ENCODE measurements around the gene SPNS2. TPM values are rescaled to one million over a fixed set of nuclear protein-coding genes. Genes with fewer than 3 reads are reported as not detected.

SPNS2 gene
- total RNA-seq, 1 experiment from 2014 or later, result 0.33 TPM

DNA sequence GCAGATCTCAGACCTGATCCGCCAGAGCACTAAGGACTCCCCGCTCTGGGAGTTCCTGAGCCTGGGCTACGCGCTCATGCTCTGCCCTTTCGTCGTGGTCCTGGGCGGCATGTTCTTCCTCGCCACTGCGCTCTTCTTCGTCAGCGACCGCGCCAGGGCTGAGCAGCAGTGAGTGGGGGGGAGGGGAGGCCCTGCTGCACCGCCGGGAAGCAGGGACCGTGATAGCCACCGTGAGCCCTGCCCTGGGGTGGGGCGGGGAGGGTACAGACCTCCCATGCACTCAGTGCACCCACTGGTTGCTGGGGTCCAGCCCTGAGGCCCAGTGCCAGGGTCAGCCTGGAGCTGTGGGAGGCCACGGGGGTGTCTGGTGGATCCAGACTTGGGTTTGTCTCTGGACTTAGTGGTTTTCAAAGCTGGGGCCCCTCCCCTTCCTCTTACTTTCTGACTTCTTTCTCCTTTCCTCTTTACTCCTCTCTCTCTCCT is 37.6 kb downstream of the SPNS2 start:
- no peaks in the 10 kb centered on the region for H3K79me2 ChIP-seq (ENCODE audit: insufficient read depth, low read length)
- H2BK15ac ChIP-seq (ENCODE audit: low read depth, low read length), result no peak overlapping the region
- H2BK20ac ChIP-seq (ENCODE audit: low read depth, low read length, poor library complexity, severe bottlenecking), result no peak overlapping the region
- H3K14ac ChIP-seq (ENCODE audit: insufficient read depth, low read length), result no peak overlapping the region
- no peaks in the 10 kb centered on the region for H3K79me1 ChIP-seq (ENCODE audit: insufficient read depth, low read depth, low read length, poor library complexity, severe bottlenecking)
- H3K4me1 ChIP-seq (ENCODE audit: insufficient read depth, low read length), result no peaks in the 10 kb centered on the region; the same call in 1 of the 2 replicates
- H3K18ac ChIP-seq (ENCODE audit: insufficient read length, low read depth, low read length), result no peak overlapping the region
- peak; percentile 72 for DNase-seq
- peaks cover 3% of the 10 kb centered on the region; the same call in 1 of the 2 replicates for H3K27me3 ChIP-seq (ENCODE audit: insufficient read depth, low read length)
- Mint-ChIP-seq H3K27ac (no peak overlapping the region; a peak in 1 of 7 replicates), H3K36me3 (ENCODE audit: insufficient read depth in 1 of 3, low read depth in 3 of 3) (peaks cover 7 to 42% (median 17%) of the 10 kb centered on the region in 3 experiments; a peak in 6 of 7 replicates), H3K4me3 (peak overlapping the region; percentile 10 to 59; a peak in 2 of 5 replicates), H3K9me3 (no peaks in the 10 kb centered on the region), H3K4me1 (peaks cover 19 to 20% of the 10 kb centered on the region in 2 experiments), H3K27me3 (ENCODE audit: low read depth) (peaks cover 39% of the 10 kb centered on the region)
- WGBS (ENCODE audit: extremely low coverage, insufficient read length, low lambda C conversion rate), result no CpG with 5 or more reads among the region's 19 CpGs
- H3K4ac ChIP-seq (ENCODE audit: low read depth, low read length), result no peak overlapping the region
- H2AFZ ChIP-seq (ENCODE audit: low read length), result no peak overlapping the region
- H4K20me1 ChIP-seq (ENCODE audit: control insufficient read depth, insufficient read depth, insufficient read length), result peaks cover 5% of the 10 kb centered on the region
- H2AK5ac ChIP-seq (ENCODE audit: insufficient read length, low read length), result no peak overlapping the region
- no peak overlapping the region for H2BK12ac ChIP-seq (ENCODE audit: insufficient read length, low read depth, low read length)
- H4K5ac ChIP-seq (ENCODE audit: insufficient read length, low read depth, low read length), result no peak overlapping the region
- no peak overlapping the region for H4K8ac ChIP-seq (replicated peaks; ENCODE audit: insufficient read length, low read depth, low read length)
- H3K23ac ChIP-seq (ENCODE audit: insufficient read length, low read depth, low read length), result no peak overlapping the region
- H3K9me3 ChIP-seq (ENCODE audit: control insufficient read depth, low read depth, low read length), result no peaks in the 10 kb centered on the region
- no peak overlapping the region for H3K27ac ChIP-seq (ENCODE audit: insufficient read length, low read depth, low read length)
- TF ChIP-seq, protein P1, sequence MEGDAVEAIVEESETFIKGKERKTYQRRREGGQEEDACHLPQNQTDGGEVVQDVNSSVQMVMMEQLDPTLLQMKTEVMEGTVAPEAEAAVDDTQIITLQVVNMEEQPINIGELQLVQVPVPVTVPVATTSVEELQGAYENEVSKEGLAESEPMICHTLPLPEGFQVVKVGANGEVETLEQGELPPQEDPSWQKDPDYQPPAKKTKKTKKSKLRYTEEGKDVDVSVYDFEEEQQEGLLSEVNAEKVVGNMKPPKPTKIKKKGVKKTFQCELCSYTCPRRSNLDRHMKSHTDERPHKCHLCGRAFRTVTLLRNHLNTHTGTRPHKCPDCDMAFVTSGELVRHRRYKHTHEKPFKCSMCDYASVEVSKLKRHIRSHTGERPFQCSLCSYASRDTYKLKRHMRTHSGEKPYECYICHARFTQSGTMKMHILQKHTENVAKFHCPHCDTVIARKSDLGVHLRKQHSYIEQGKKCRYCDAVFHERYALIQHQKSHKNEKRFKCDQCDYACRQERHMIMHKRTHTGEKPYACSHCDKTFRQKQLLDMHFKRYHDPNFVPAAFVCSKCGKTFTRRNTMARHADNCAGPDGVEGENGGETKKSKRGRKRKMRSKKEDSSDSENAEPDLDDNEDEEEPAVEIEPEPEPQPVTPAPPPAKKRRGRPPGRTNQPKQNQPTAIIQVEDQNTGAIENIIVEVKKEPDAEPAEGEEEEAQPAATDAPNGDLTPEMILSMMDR (conservative IDR thresholded peaks at IDR 0.05), result no peak
- H2BK120ac ChIP-seq (ENCODE audit: low read depth, low read length, poor library complexity, severe bottlenecking), result no peak overlapping the region
- no peak overlapping the region for H2BK5ac ChIP-seq (ENCODE audit: insufficient read length, low read length)
- H3K4me2 ChIP-seq (ENCODE audit: insufficient read depth, insufficient read length, low read length), result peak overlapping the region; percentile 42
- H3K9ac ChIP-seq (ENCODE audit: extremely low read depth, insufficient read length, low read length), result no peak overlapping the region
- H3K56ac ChIP-seq (ENCODE audit: insufficient read length, low read depth, low read length), result no peak overlapping the region
- H4K91ac ChIP-seq (ENCODE audit: insufficient read length, low read depth, low read length), result no peak overlapping the region
- no peaks in the 10 kb centered on the region for H3K23me2 ChIP-seq (ENCODE audit: insufficient read length, low read depth, low read length, poor library complexity, severe bottlenecking)
- H3T11ph ChIP-seq (ENCODE audit: low read length), result no peak overlapping the region
